ENCODE data around the gene SORCS1.

DNA sequence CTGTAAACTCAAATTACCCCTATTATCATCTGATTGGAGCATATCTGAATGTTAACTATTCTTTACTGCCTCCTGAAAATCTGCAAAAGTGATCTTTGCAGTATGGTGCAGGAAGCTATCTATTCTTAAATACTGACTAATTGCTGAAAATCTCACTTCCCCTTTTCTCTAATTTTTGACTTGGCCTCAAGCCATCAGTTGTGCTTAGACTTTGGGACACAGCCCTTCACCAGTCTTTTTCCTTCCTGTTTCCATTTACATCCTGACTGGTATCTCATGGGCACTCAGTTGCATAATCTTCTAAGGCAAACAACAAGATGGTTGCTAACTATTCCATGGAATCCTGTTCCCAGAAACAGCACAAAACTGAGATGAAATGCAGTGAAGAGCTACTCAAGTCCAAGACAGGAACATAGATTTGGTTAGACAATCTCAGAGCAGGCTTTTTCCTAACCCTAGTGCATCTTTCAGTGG, 228.5 kb downstream of the SORCS1 start:
- TF ChIP-seq POLR2A (IDR thresholded peaks at IDR 0.05): no peak
- no peak for TF ChIP-seq POLR2AphosphoS5 (IDR thresholded peaks at IDR 0.05)
- no peak for TF ChIP-seq CTCF (IDR thresholded peaks at IDR 0.05)
